HCT116 (cell line): Measurements from ENCODE around the gene MN1. TPM values are rescaled to one million over a fixed set of nuclear protein-coding genes. Genes with fewer than 3 reads are reported as not detected.

Experiments used
- ATAC-seq: fragments of 200-7000 bp; cut with Tn5 transposase; 2 replicates; pipeline ENCODE4 v1.9.1; 2020; ENCODE audit warnings: mild to moderate bottlenecking, moderate library complexity
- BruUV-seq: library from RNA; stranded (reverse); fragments of 400-500 nt; replicated peaks from 2 replicates; lab custom pipeline; 2021; lab: Mats Ljungman, UMichigan
- CTCF ChIA-PET: fragments of 300-600 bp; sonication (Branson Sonifier 250); formaldehyde crosslinking; loops from one replicate; lab custom pipeline; 2021; ENCODE audit warnings: antibody characterized with exemption; lab: Charles Lee
- POLR2A ChIA-PET: fragments of 300-600, 350-600 bp; sonication (Branson Sonifier 250); formaldehyde crosslinking; loops from one replicate; lab custom pipeline; 2021; ENCODE audit warnings: antibody characterized with exemption; lab: Charles Lee
- RAD21 ChIA-PET, 2 experiments: fragments of 300-600 bp; sonication (Branson Sonifier 250); formaldehyde crosslinking; loops; one replicate each; lab custom pipeline; 2023; ENCODE audit warnings: low total read pairs in 2 of 2; ENCODE audit not compliant: uncharacterized antibody in 2 of 2, unreplicated experiment in 2 of 2, low non-redundant PET in 1 of 2; lab: Charles Lee
- DNase-seq: peaks from one replicate; pipeline ENCODE4 v3.0.0-alpha.2; 2010; ENCODE audit warnings: low read depth, low spot score
- H2AFZ ChIP-seq: fragments of 200-600 bp; shearing (Covaris generic), sonication (generic); 2 replicates; pipeline ENCODE4 v1.6.1; 2017; ENCODE audit warnings: low read depth, mixed run types, mixed read lengths, antibody characterized with exemption, low read length; ENCODE audit not compliant: poor library complexity, severe bottlenecking
- H3K27ac ChIP-seq: 2 replicates; pipeline ENCODE4 v1.5.1; 2012; ENCODE audit warnings: low read depth, low read length
- H3K27me3 ChIP-seq: fragments of 200-600 bp; sonication (generic); 2 replicates; pipeline ENCODE4 v1.6.1; 2016; ENCODE audit warnings: mixed run types, low read length, mixed read lengths; ENCODE audit not compliant: insufficient read depth
- H3K36me3 ChIP-seq, 2 experiments: fragments of 200-500 bp in 1 of 2; fragments of 200-600 bp in 1 of 2; sonication (Bioruptor generic) in 1 of 2; sonication (generic) in 1 of 2; 2 replicates each; pipeline versions ENCODE4 v1.5.1 to v1.6.1; 2014 to 2016; ENCODE audit warnings: low read length in 2 of 2, inconsistent platforms in 1 of 2, mixed read lengths in 1 of 2, mixed run types in 1 of 2; ENCODE audit not compliant: insufficient read depth in 2 of 2, control insufficient read depth in 1 of 2
- H3K4me1 ChIP-seq, 2 experiments: fragments of 200-600 bp in 1 of 2; sonication (generic) in 1 of 2; 2 replicates each; pipeline versions ENCODE4 v1.5.1 to v1.6.1; 2012 to 2017; ENCODE audit warnings: low read length in 2 of 2, inconsistent platforms in 1 of 2, mild to moderate bottlenecking in 1 of 2, mixed read lengths in 1 of 2, mixed run types in 1 of 2, moderate library complexity in 1 of 2; ENCODE audit not compliant: insufficient read depth in 2 of 2, control insufficient read depth in 1 of 2
- H3K4me2 ChIP-seq: fragments of 200-600 bp; sonication (generic); 2 replicates; pipeline ENCODE4 v1.6.1; 2017; ENCODE audit warnings: mixed run types, low read length, mixed read lengths
- H3K4me3 ChIP-seq, 2 experiments: fragments of 200-600 bp in 1 of 2; sonication (generic) in 1 of 2; replicated peaks in 1 of 2; 2 replicates each; pipeline ENCODE4 v1.5.1; 2011 to 2016; ENCODE audit warnings: low read length in 2 of 2, control low read depth in 1 of 2, low read depth in 1 of 2, mild to moderate bottlenecking in 1 of 2, mixed read lengths in 1 of 2, mixed run types in 1 of 2
- H3K79me2 ChIP-seq: fragments of 200-600 bp; sonication (generic); 2 replicates; pipeline ENCODE4 v1.6.1; 2017; ENCODE audit warnings: mild to moderate bottlenecking, mixed run types, low read length, moderate library complexity, mixed read lengths; ENCODE audit not compliant: insufficient read depth
- H3K9ac ChIP-seq: fragments of 200-600 bp; sonication (generic); 2 replicates; pipeline ENCODE4 v1.6.1; 2016; ENCODE audit warnings: low read length, mixed read lengths
- H3K9me2 ChIP-seq: fragments of 200-600 bp; sonication (generic), shearing (Covaris generic); 2 replicates; pipeline ENCODE4 v1.6.1; 2017; ENCODE audit warnings: mixed run types, mild to moderate bottlenecking, moderate library complexity; ENCODE audit not compliant: insufficient read depth
- H3K9me3 ChIP-seq, 2 experiments: fragments of 200-500 bp in 1 of 2; fragments of 200-600 bp in 1 of 2; sonication (Bioruptor generic) in 1 of 2; sonication (generic) in 1 of 2; 2 replicates each; pipeline ENCODE4 v1.6.1; 2014 to 2017; ENCODE audit warnings: low read length in 2 of 2, mixed read lengths in 2 of 2, inconsistent platforms in 1 of 2, low read depth in 1 of 2, mild to moderate bottlenecking in 1 of 2, mixed run types in 1 of 2, moderate library complexity in 1 of 2; ENCODE audit not compliant: control insufficient read depth in 1 of 2, insufficient read depth in 1 of 2
- H4K20me1 ChIP-seq: fragments of 200-600 bp; sonication (generic), shearing (Covaris generic); 2 replicates; pipeline ENCODE4 v1.6.1; 2017; ENCODE audit warnings: mixed run types, mild to moderate bottlenecking, moderate library complexity; ENCODE audit not compliant: insufficient read depth
- ATF3 ChIP-seq: IDR thresholded peaks from 2 replicates; pipeline ENCODE4 v1.6.1; 2012
- CBX3 ChIP-seq: IDR thresholded peaks from 2 replicates; pipeline ENCODE4 v1.6.1; 2012; ENCODE audit warnings: low read depth
- CEBPB ChIP-seq: IDR thresholded peaks from 2 replicates; pipeline ENCODE4 v1.6.1; 2012; ENCODE audit warnings: low read depth
- EGR1 ChIP-seq: IDR thresholded peaks from 2 replicates; pipeline ENCODE4 v1.6.1; 2012; ENCODE audit warnings: low read depth
- EZH2 ChIP-seq: fragments of 200-600 bp; sonication (generic); IDR thresholded peaks from 2 replicates; pipeline ENCODE4 v1.6.1; 2017; ENCODE audit warnings: antibody characterized with exemption, mixed run types
- EZH2phosphoT487 ChIP-seq: fragments of 200-600 bp; IDR thresholded peaks from 2 replicates; pipeline ENCODE4 v1.6.1; 2018; ENCODE audit warnings: antibody characterized with exemption, borderline replicate concordance
- POLR2A ChIP-seq: IDR thresholded peaks from 2 replicates; pipeline ENCODE4 v1.7.0; 2011; ENCODE audit warnings: borderline replicate concordance; ENCODE audit not compliant: insufficient read depth, insufficient read length; ENCODE audit errors: extremely low read depth
- SP1 ChIP-seq: IDR thresholded peaks from 2 replicates; pipeline ENCODE4 v1.6.1; 2012; ENCODE audit warnings: low read depth
- TCF7L2 ChIP-seq: IDR thresholded peaks from 2 replicates; pipeline ENCODE4 v1.7.0; 2011; ENCODE audit warnings: borderline replicate concordance, inconsistent platforms; ENCODE audit not compliant: insufficient read depth, insufficient read length; ENCODE audit errors: extremely low read depth
- YY1 ChIP-seq: IDR thresholded peaks from 2 replicates; pipeline ENCODE4 v1.6.1; 2011; ENCODE audit warnings: low read length, low read depth, moderate library complexity, mild to moderate bottlenecking; ENCODE audit not compliant: insufficient replicate concordance; ENCODE audit errors: extremely low read depth
- ZFX ChIP-seq: fragments of 450-650 bp; IDR thresholded peaks from 2 replicates; pipeline ENCODE4 v1.6.1; 2017
- ZNF274 ChIP-seq: fragments of 200-500 bp; sonication (Bioruptor generic); IDR thresholded peaks from 2 replicates; pipeline ENCODE4 v1.6.1; 2014; ENCODE audit warnings: mild to moderate bottlenecking, low read depth, low read length, inconsistent platforms
- intact Hi-C: fragments of 100-400 bp; cut with micrococcal nuclease; formaldehyde crosslinking; loops from 2 replicates; pipeline ENCODE4 v1.10.0; 2022
- total RNA-seq: library from RNA; stranded (reverse); gene quantifications from one replicate; pipeline ENCODE4 v1.2.1, GENCODE V29; 2021; ENCODE audit not compliant: unreplicated experiment
- TF ChIP-seq, protein P1 (sequence below): IDR thresholded peaks from 2 replicates; pipeline ENCODE4 v1.6.1; 2012; ENCODE audit warnings: low read depth
- TF ChIP-seq, protein P2 (sequence below): IDR thresholded peaks from 2 replicates; pipeline ENCODE4 v1.6.1; 2011; ENCODE audit warnings: mild to moderate bottlenecking, low read length, moderate library complexity; ENCODE audit not compliant: insufficient replicate concordance; ENCODE audit errors: extremely low read depth

MN1 gene
- total RNA-seq, 1 experiment from 2014 or later: 2.9 TPM

- BruUV-seq: no TSS peak
- TF ChIP-seq, protein P1, sequence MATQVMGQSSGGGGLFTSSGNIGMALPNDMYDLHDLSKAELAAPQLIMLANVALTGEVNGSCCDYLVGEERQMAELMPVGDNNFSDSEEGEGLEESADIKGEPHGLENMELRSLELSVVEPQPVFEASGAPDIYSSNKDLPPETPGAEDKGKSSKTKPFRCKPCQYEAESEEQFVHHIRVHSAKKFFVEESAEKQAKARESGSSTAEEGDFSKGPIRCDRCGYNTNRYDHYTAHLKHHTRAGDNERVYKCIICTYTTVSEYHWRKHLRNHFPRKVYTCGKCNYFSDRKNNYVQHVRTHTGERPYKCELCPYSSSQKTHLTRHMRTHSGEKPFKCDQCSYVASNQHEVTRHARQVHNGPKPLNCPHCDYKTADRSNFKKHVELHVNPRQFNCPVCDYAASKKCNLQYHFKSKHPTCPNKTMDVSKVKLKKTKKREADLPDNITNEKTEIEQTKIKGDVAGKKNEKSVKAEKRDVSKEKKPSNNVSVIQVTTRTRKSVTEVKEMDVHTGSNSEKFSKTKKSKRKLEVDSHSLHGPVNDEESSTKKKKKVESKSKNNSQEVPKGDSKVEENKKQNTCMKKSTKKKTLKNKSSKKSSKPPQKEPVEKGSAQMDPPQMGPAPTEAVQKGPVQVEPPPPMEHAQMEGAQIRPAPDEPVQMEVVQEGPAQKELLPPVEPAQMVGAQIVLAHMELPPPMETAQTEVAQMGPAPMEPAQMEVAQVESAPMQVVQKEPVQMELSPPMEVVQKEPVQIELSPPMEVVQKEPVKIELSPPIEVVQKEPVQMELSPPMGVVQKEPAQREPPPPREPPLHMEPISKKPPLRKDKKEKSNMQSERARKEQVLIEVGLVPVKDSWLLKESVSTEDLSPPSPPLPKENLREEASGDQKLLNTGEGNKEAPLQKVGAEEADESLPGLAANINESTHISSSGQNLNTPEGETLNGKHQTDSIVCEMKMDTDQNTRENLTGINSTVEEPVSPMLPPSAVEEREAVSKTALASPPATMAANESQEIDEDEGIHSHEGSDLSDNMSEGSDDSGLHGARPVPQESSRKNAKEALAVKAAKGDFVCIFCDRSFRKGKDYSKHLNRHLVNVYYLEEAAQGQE: no peak
- TF ChIP-seq YY1 (no peak), CBX3 (no peak), ZFX (no peak), CEBPB (no peak), EZH2 (no peak), TCF7L2 (no peak), ATF3 (no peak), EZH2phosphoT487 (no peak), ZNF274 (no peak), POLR2A (no peak), SP1 (no peak), EGR1 (no peak)
- TF ChIP-seq, protein P2, sequence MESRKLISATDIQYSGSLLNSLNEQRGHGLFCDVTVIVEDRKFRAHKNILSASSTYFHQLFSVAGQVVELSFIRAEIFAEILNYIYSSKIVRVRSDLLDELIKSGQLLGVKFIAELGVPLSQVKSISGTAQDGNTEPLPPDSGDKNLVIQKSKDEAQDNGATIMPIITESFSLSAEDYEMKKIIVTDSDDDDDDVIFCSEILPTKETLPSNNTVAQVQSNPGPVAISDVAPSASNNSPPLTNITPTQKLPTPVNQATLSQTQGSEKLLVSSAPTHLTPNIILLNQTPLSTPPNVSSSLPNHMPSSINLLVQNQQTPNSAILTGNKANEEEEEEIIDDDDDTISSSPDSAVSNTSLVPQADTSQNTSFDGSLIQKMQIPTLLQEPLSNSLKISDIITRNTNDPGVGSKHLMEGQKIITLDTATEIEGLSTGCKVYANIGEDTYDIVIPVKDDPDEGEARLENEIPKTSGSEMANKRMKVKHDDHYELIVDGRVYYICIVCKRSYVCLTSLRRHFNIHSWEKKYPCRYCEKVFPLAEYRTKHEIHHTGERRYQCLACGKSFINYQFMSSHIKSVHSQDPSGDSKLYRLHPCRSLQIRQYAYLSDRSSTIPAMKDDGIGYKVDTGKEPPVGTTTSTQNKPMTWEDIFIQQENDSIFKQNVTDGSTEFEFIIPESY: no peak
- ChIA-PET POLR2A (no interaction called here), CTCF (no interaction called here), RAD21 (no interaction called here)
- Histone ChIP-seq H3K9me3 (no peaks in the 10 kb centered on the region), H3K79me2 (no peaks in the 10 kb centered on the region), H3K9me2 (no peaks in the 10 kb centered on the region), H2AFZ (no peak overlapping the region), H3K9ac (no peak overlapping the region), H3K4me1 (no peaks in the 10 kb centered on the region), H3K4me2 (no peak overlapping the region), H4K20me1 (no peaks in the 10 kb centered on the region), H3K4me3 (no peak overlapping the region), H3K27me3 (no peaks in the 10 kb centered on the region), H3K36me3 (no peaks in the 10 kb centered on the region), H3K27ac (no peak overlapping the region)
- ATAC-seq (no peak), DNase-seq (no peak)
- intact Hi-C loops: no loop called here
These were observed 95.1 kb downstream of the MN1 start for GRCh38 chr22:27706489-27706888.
